Measurements from ENCODE around the gene UBN2.

The UBN2 gene

GRCh38 chr7:139192014-139192706, 38.9 kb upstream of the UBN2 start:
- Histone ChIP-seq H3K27me3 (ENCODE audit: insufficient read depth, low read length) (no peaks in the 10 kb centered on the region), H3K9me3 (ENCODE audit: low read length) (no peaks in the 10 kb centered on the region), H3K4me1 (ENCODE audit: insufficient read depth, low read length, severe bottlenecking) (no peaks in the 10 kb centered on the region), H3K4me2 (ENCODE audit: low read length) (no peak overlapping the region), H3K27ac (ENCODE audit: low read depth, low read length, poor library complexity, severe bottlenecking) (no peak overlapping the region), H3K9ac (ENCODE audit: low read length) (no peak overlapping the region), H2AFZ (ENCODE audit: low read length) (no peak overlapping the region), H3K79me2 (ENCODE audit: insufficient read depth, low read length) (no peaks in the 10 kb centered on the region), H3K4me3 (ENCODE audit: low read depth, low read length, poor library complexity, severe bottlenecking) (no peak overlapping the region), H4K20me1 (ENCODE audit: insufficient read depth, low read length) (no peaks in the 10 kb centered on the region), H3F3A (ENCODE audit: insufficient read depth, low read length) (no peaks in the 10 kb centered on the region), H3K36me3 (ENCODE audit: insufficient read depth, low read length) (no peaks in the 10 kb centered on the region), H3K9me2 (ENCODE audit: low read depth, low read length) (no peaks in the 10 kb centered on the region)
- no peak for TF ChIP-seq EZH2 (IDR thresholded peaks at IDR 0.05; ENCODE audit: borderline replicate concordance, low read length)
- TF ChIP-seq CTCF (IDR thresholded peaks at IDR 0.05; ENCODE audit: low read length), result no peak

- TF ChIP-seq EZH2 (IDR thresholded peaks at IDR 0.05; ENCODE audit: borderline replicate concordance, low read length), result no peak
- TF ChIP-seq CTCF (IDR thresholded peaks at IDR 0.05; ENCODE audit: low read length), result no peak
- no peak overlapping the region for H2AFZ ChIP-seq (ENCODE audit: low read length)
Measured at GRCh38 chr7:139200382-139200781, 30.7 kb upstream of the UBN2 start.

GRCh38 chr7:139203992-139204391, 27.0 kb upstream of the UBN2 start:
- H3K4me2 ChIP-seq (ENCODE audit: low read length), result no peak overlapping the region
- H3K4me1 ChIP-seq (ENCODE audit: insufficient read depth, low read length, severe bottlenecking), result no peaks in the 10 kb centered on the region
- no peaks in the 10 kb centered on the region for H4K20me1 ChIP-seq (ENCODE audit: insufficient read depth, low read length)
- no peak for TF ChIP-seq CTCF (IDR thresholded peaks at IDR 0.05; ENCODE audit: low read length)
- TF ChIP-seq EZH2 (IDR thresholded peaks at IDR 0.05; ENCODE audit: borderline replicate concordance, low read length), result no peak
- no peak overlapping the region for H3K4me3 ChIP-seq (ENCODE audit: low read depth, low read length, poor library complexity, severe bottlenecking)
- H2AFZ ChIP-seq (ENCODE audit: low read length), result no peak overlapping the region
- H3K79me2 ChIP-seq (ENCODE audit: insufficient read depth, low read length), result no peaks in the 10 kb centered on the region
- H3F3A ChIP-seq (ENCODE audit: insufficient read depth, low read length), result no peaks in the 10 kb centered on the region
- H3K9ac ChIP-seq (ENCODE audit: low read length), result no peak overlapping the region
- no peak overlapping the region for H3K27ac ChIP-seq (ENCODE audit: low read depth, low read length, poor library complexity, severe bottlenecking)
- peaks cover 3% of the 10 kb centered on the region; the same call in 1 of the 2 replicates for H3K9me3 ChIP-seq (ENCODE audit: low read length)
- no peaks in the 10 kb centered on the region for H3K27me3 ChIP-seq (ENCODE audit: insufficient read depth, low read length)
- H3K36me3 ChIP-seq (ENCODE audit: insufficient read depth, low read length), result no peaks in the 10 kb centered on the region
- no peaks in the 10 kb centered on the region for H3K9me2 ChIP-seq (ENCODE audit: low read depth, low read length)

More at GRCh38 chr7:139200382-139200781, 30.7 kb upstream of the UBN2 start:
- Histone ChIP-seq H3K9me3 (ENCODE audit: low read length) (no peaks in the 10 kb centered on the region), H4K20me1 (ENCODE audit: insufficient read depth, low read length) (no peaks in the 10 kb centered on the region), H3F3A (ENCODE audit: insufficient read depth, low read length) (no peaks in the 10 kb centered on the region), H3K9me2 (ENCODE audit: low read depth, low read length) (no peaks in the 10 kb centered on the region), H3K4me3 (ENCODE audit: low read depth, low read length, poor library complexity, severe bottlenecking) (no peak overlapping the region), H3K9ac (ENCODE audit: low read length) (no peak overlapping the region), H3K79me2 (ENCODE audit: insufficient read depth, low read length) (no peaks in the 10 kb centered on the region), H3K27ac (ENCODE audit: low read depth, low read length, poor library complexity, severe bottlenecking) (no peak overlapping the region), H3K4me1 (ENCODE audit: insufficient read depth, low read length, severe bottlenecking) (no peaks in the 10 kb centered on the region), H3K4me2 (ENCODE audit: low read length) (no peak overlapping the region), H3K36me3 (ENCODE audit: insufficient read depth, low read length) (no peaks in the 10 kb centered on the region), H3K27me3 (ENCODE audit: insufficient read depth, low read length) (no peaks in the 10 kb centered on the region)

Data from OCI-LY1 (cell line).